Smooth muscle cell of the brain vasculature (primary cell): ENCODE measurements around the gene ELAVL2.

Experiments used
- DNase-seq: peaks from one replicate; pipeline ENCODE4 v3.0.0-alpha.2; 2012; ENCODE audit warnings: low read depth, low spot score

ELAVL2 gene

DNA sequence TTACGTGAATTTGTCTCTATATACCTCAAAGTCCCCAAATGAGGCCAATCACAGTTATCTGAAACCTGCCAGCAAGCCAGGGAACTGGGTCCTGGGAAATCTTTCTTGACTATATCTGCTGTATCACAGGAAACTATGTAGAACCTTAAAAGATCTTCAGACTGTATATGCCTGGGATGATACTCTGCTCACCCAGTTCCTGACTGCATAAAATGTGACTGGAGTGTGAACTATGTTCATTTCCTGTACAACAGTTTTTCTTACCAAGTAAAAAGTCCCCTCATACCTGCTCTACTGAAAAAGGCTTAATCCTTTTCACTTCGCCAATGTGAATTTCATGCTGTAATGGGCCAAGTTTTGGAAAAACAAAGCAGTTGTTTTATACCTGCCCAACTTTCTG is 162.9 kb downstream of the ELAVL2 start:
- DNase-seq, result no peak

GRCh38 chr9:23662320-23662719 is 163.7 kb downstream of the ELAVL2 start:
- no peak for DNase-seq

- DNase-seq, result no peak
Measured at GRCh38 chr9:23659346-23660006, 166.6 kb downstream of the ELAVL2 start.

GRCh38 chr9:23658376-23659258 is 167.4 kb downstream of the ELAVL2 start:
- no peak for DNase-seq

DNA sequence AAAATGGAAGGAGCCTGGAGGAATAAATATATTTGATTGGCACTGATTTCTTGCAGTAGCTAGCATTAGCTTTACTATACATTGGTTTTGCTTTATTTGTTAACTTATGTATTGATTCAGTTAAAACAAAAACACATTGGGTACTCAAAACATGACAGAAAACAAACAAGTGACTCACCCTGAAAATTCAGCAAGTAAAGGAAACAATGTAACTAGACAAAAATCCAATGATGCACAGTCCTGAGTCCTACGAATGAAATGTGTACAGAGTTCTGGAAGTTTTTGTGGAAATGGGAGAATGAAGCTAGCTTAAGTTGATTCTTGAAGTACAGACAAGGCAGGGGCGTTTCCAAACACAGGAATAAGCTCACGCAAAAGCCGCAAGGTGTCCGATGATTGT is 175.0 kb downstream of the ELAVL2 start:
- no peak for DNase-seq

DNA sequence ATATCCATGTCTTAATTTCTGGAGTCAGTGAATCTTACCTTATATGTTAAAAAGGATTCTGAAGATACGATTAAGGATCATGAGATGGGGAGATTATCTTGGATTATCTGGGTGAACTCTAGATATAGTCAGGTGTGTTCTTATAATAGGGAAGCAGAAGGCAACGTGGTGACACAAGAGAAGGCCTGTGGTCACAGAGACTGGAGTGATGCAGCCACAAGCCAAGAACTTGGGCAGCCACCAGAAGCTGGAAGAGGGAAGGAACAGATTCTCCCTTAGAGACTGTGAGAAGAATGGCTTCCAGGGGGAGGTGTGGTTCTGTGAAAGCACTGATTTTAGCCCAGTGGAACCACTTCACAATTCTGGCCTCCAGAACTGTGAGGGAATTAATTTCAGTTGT is 177.4 kb downstream of the ELAVL2 start:
- DNase-seq, result no peak

- no peak for DNase-seq
Measured at GRCh38 chr9:23644896-23645295, 181.1 kb downstream of the ELAVL2 start.

DNA sequence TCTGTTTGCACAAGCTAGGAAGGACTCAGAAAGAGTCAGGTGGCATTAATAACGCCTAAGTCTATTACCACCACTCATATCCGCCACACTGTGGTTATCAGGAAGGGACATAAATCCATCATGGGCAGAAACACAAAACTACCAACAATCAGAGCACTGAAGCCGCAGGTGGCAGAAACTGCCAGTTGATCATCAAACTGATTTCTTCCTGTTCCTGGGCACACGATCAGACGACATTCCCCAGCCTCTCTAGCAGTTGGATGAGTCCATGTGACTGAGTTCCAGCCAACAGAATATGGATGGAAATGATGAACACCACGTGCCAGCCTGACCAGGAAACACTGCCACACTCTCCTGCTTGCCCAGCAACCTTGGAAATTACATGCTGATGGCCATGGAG is 181.7 kb downstream of the ELAVL2 start:
- DNase-seq, result no peak

GRCh38 chr9:23643656-23644258 is 182.3 kb downstream of the ELAVL2 start:
- no peak for DNase-seq
